ENCODE measurements around the gene SLC38A10. TPM values are rescaled to one million over a fixed set of nuclear protein-coding genes. Genes with fewer than 3 reads are reported as not detected.

Gene SLC38A10
- polyA plus RNA-seq, 1 donor (not counting 4 experiments of a cell fraction or from before 2014, with no cell fraction given), result 16.8 TPM

GRCh38 chr17:81286491-81287145, 8.5 kb downstream of the SLC38A10 start:
- Histone ChIP-seq H3K4me2 (ENCODE audit: control insufficient read depth, extremely low read depth, insufficient read depth, low read depth, low read length) (no peak overlapping the region), H3K79me2 (ENCODE audit: control insufficient read depth, insufficient read depth, low read length) (peaks cover 37% of the 10 kb centered on the region), H3K27me3 (ENCODE audit: control insufficient read depth, extremely low read depth, insufficient read depth, low read length) (no peaks in the 10 kb centered on the region), H4K20me1 (ENCODE audit: control insufficient read depth, extremely low read depth, insufficient read depth, low read length) (peaks cover 2% of the 10 kb centered on the region), H3K9ac (ENCODE audit: control insufficient read depth, extremely low read depth, insufficient read depth, low read length) (no peak overlapping the region), H2AFZ (ENCODE audit: control insufficient read depth, low read length) (no peak overlapping the region), H3K36me3 (ENCODE audit: control insufficient read depth in 2 of 2, extremely low read depth in 1 of 2, insufficient read depth in 2 of 2, low read length in 2 of 2) (peaks cover 19 to 26% of the 10 kb centered on the region in 2 experiments), H3K9me3 (ENCODE audit: control insufficient read depth, low read depth, low read length) (no peaks in the 10 kb centered on the region), H3K4me1 (ENCODE audit: control insufficient read depth, extremely low read depth, insufficient read depth, low read length) (no peaks in the 10 kb centered on the region), H3K9me1 (ENCODE audit: control insufficient read depth, extremely low read depth, insufficient read depth, low read length) (no peaks in the 10 kb centered on the region), H3K27ac (ENCODE audit: control insufficient read depth, insufficient read depth, low read length) (no peak overlapping the region), H3K4me3 (ENCODE audit: control insufficient read depth in 2 of 3, extremely low read depth in 1 of 3, insufficient read depth in 2 of 3, low read depth in 1 of 3, low read length in 3 of 3) (no peak overlapping the region)
- dilution Hi-C loops (cut with MboI; ENCODE audit: extremely low pct_ligation_motif_present, low sequenced_read_pairs), result no loop called here
- DNase-seq (ENCODE audit: low read depth, low spot score) (no peak), FAIRE-seq (no peak)
- no peak for TF ChIP-seq CTCF (optimal IDR thresholded peaks at IDR 0.05 in 1 of 3, IDR thresholded peaks at IDR 0.05 in 1 of 3, conservative IDR thresholded peaks at IDR 0.05 in 1 of 3; ENCODE audit: extremely low read depth in 1 of 3, insufficient read depth in 2 of 3, low read length in 3 of 3)

GRCh38 chr17:81285894-81286293, 9.2 kb downstream of the SLC38A10 start:
- dilution Hi-C loops (cut with MboI; ENCODE audit: extremely low pct_ligation_motif_present, low sequenced_read_pairs), result no loop called here
- TF ChIP-seq EZH2 (IDR thresholded peaks at IDR 0.05; ENCODE audit: low read length) (no peak), CTCF (optimal IDR thresholded peaks at IDR 0.05 in 1 of 3, IDR thresholded peaks at IDR 0.05 in 1 of 3, conservative IDR thresholded peaks at IDR 0.05 in 1 of 3; ENCODE audit: extremely low read depth in 1 of 3, insufficient read depth in 2 of 3, low read length in 3 of 3) (no peak)
- no peak for FAIRE-seq
- Histone ChIP-seq H4K20me1 (ENCODE audit: control insufficient read depth, extremely low read depth, insufficient read depth, low read length) (no peaks in the 10 kb centered on the region), H3K4me3 (ENCODE audit: control insufficient read depth in 2 of 3, extremely low read depth in 1 of 3, insufficient read depth in 2 of 3, low read depth in 1 of 3, low read length in 3 of 3) (no peak overlapping the region), H3K27me3 (ENCODE audit: control insufficient read depth, extremely low read depth, insufficient read depth, low read length) (no peaks in the 10 kb centered on the region), H3K27ac (ENCODE audit: control insufficient read depth, insufficient read depth, low read length) (no peak overlapping the region), H2AFZ (ENCODE audit: control insufficient read depth, low read length) (no peak overlapping the region), H3K36me3 (ENCODE audit: control insufficient read depth in 2 of 2, extremely low read depth in 1 of 2, insufficient read depth in 2 of 2, low read length in 2 of 2) (peaks cover 19 to 26% of the 10 kb centered on the region in 2 experiments), H3K9me1 (ENCODE audit: control insufficient read depth, extremely low read depth, insufficient read depth, low read length) (no peaks in the 10 kb centered on the region), H3K4me2 (ENCODE audit: control insufficient read depth, extremely low read depth, insufficient read depth, low read depth, low read length) (no peak overlapping the region), H3K9ac (ENCODE audit: control insufficient read depth, extremely low read depth, insufficient read depth, low read length) (no peak overlapping the region), H3K9me3 (ENCODE audit: control insufficient read depth, low read depth, low read length) (no peaks in the 10 kb centered on the region), H3K79me2 (ENCODE audit: control insufficient read depth, insufficient read depth, low read length) (peaks cover 31% of the 10 kb centered on the region), H3K4me1 (ENCODE audit: control insufficient read depth, extremely low read depth, insufficient read depth, low read length) (no peaks in the 10 kb centered on the region)
- DNase-seq (ENCODE audit: low read depth, low spot score), result no peak
